IMR-90 (cell line): Measurements from ENCODE around the gene BAIAP2. TPM values are rescaled to one million over a fixed set of nuclear protein-coding genes. Genes with fewer than 3 reads are reported as not detected.
A peak's percentile ranks its signal among the peaks of the same experiment; 100 is the strongest.

Source experiments
- ATAC-seq: fragments of 200-7000 bp; cut with Tn5 transposase; 2 replicates; pipeline ENCODE4 v1.9.1; 2020; ENCODE audit warnings: low read depth, mild to moderate bottlenecking, moderate library complexity
- BruUV-seq: library from RNA; stranded (reverse); fragments of 400-500 nt; replicated peaks from 2 replicates; lab custom pipeline; 2021; lab: Mats Ljungman, UMichigan
- CTCF ChIA-PET: fragments of 300-600 bp; formaldehyde crosslinking; extraction: SDS; loops from one replicate; lab custom pipeline; 2021; ENCODE audit warnings: antibody characterized with exemption; lab: Yijun Ruan, JAX
- POLR2A ChIA-PET: fragments of 300-600 bp; sonication (Branson Sonifier 250); formaldehyde crosslinking; loops from one replicate; lab custom pipeline; 2022; ENCODE audit warnings: antibody characterized with exemption; ENCODE audit not compliant: unreplicated experiment; lab: Charles Lee
- DNase-seq: peaks from one replicate; pipeline ENCODE4 v3.0.0; 2013
- H2AFZ ChIP-seq: replicated peaks from 2 replicates; pipeline ENCODE3; 2013; ENCODE audit warnings: low read length, mild to moderate bottlenecking; ENCODE audit not compliant: poor library complexity
- H2AK5ac ChIP-seq: 2 replicates; pipeline ENCODE4 v1.6.1; 2013; ENCODE audit warnings: low read depth, low read length, inconsistent platforms
- H2AK9ac ChIP-seq: replicated peaks from 2 replicates; pipeline ENCODE3; 2013; ENCODE audit warnings: mild to moderate bottlenecking, low read depth, low read length, moderate library complexity; ENCODE audit not compliant: poor library complexity
- H2BK120ac ChIP-seq: 2 replicates; pipeline ENCODE4 v1.6.1; 2013; ENCODE audit warnings: low read depth, low read length, inconsistent platforms
- H2BK15ac ChIP-seq: 3 replicates; pipeline ENCODE4 v1.6.1; 2013; ENCODE audit warnings: low read depth, low read length, inconsistent platforms
- H2BK20ac ChIP-seq: 2 replicates; pipeline ENCODE4 v1.6.1; 2013; ENCODE audit warnings: low read depth, mild to moderate bottlenecking, inconsistent platforms, low read length, moderate library complexity
- H2BK5ac ChIP-seq: 2 replicates; pipeline ENCODE4 v1.6.1; 2013; ENCODE audit warnings: mild to moderate bottlenecking, low read depth, low read length, inconsistent platforms; ENCODE audit not compliant: poor library complexity, severe bottlenecking
- H3K14ac ChIP-seq: replicated peaks from 2 replicates; pipeline ENCODE4 v1.6.1; 2013; ENCODE audit warnings: low read depth, low read length, inconsistent platforms
- H3K18ac ChIP-seq: 2 replicates; pipeline ENCODE4 v1.6.1; 2013; ENCODE audit warnings: low read depth, low read length, control low read depth
- H3K23ac ChIP-seq: 2 replicates; pipeline ENCODE4 v1.6.1; 2013; ENCODE audit warnings: low read depth, low read length, inconsistent platforms
- H3K27ac ChIP-seq: 2 replicates; pipeline ENCODE4 v1.5.1; 2013; ENCODE audit warnings: mild to moderate bottlenecking, control low read depth, low read length; ENCODE audit not compliant: insufficient read depth
- H3K27me3 ChIP-seq: 2 replicates; pipeline ENCODE4 v1.6.1; 2013; ENCODE audit warnings: low read length; ENCODE audit not compliant: control insufficient read depth, insufficient read depth
- H3K36me3 ChIP-seq: 2 replicates; pipeline ENCODE4 v1.6.1; 2013; ENCODE audit warnings: low read length, mixed read lengths; ENCODE audit not compliant: control insufficient read depth, insufficient read depth
- H3K4ac ChIP-seq: 2 replicates; pipeline ENCODE4 v1.6.1; 2013; ENCODE audit warnings: low read depth, low read length, inconsistent platforms
- H3K4me1 ChIP-seq: 2 replicates; pipeline ENCODE4 v1.6.1; 2013; ENCODE audit warnings: low read length, mixed read lengths; ENCODE audit not compliant: control insufficient read depth, insufficient read depth
- H3K4me2 ChIP-seq: 2 replicates; pipeline ENCODE4 v1.6.1; 2013; ENCODE audit warnings: low read depth, mild to moderate bottlenecking, control low read depth, low read length, moderate library complexity
- H3K4me3 ChIP-seq: 2 replicates; pipeline ENCODE4 v1.5.1; 2013; ENCODE audit warnings: low read depth, mild to moderate bottlenecking, control low read depth, low read length, moderate library complexity; ENCODE audit not compliant: insufficient read depth
- H3K56ac ChIP-seq: 2 replicates; pipeline ENCODE4 v1.6.1; 2013; ENCODE audit warnings: low read length, inconsistent platforms; ENCODE audit not compliant: insufficient read depth; ENCODE audit errors: extremely low read depth
- H3K79me1 ChIP-seq, 2 experiments: 2 replicates each; pipeline ENCODE4 v1.6.1; 2013; ENCODE audit warnings: low read length in 2 of 2, inconsistent platforms in 1 of 2, low read depth in 1 of 2
- H3K9ac ChIP-seq: 2 replicates; pipeline ENCODE4 v1.6.1; 2013; ENCODE audit warnings: low read depth, low read length, control low read depth
- H3K9me1 ChIP-seq: 2 replicates; pipeline ENCODE4 v1.6.1; 2013; ENCODE audit warnings: low read length, inconsistent platforms; ENCODE audit not compliant: insufficient read depth
- H3K9me3 ChIP-seq: 2 replicates; pipeline ENCODE4 v1.6.1; 2013; ENCODE audit warnings: low read length; ENCODE audit not compliant: control insufficient read depth, insufficient read depth
- H4K20me1 ChIP-seq: 2 replicates; pipeline ENCODE4 v1.6.1; 2013; ENCODE audit warnings: low read length, inconsistent platforms; ENCODE audit not compliant: insufficient read depth
- H4K5ac ChIP-seq: 2 replicates; pipeline ENCODE4 v1.6.1; 2013; ENCODE audit warnings: mild to moderate bottlenecking, low read depth, low read length, control low read depth
- H4K8ac ChIP-seq, 2 experiments: 2 replicates each; pipeline ENCODE4 v1.6.1; 2013; ENCODE audit warnings: low read depth in 2 of 2, low read length in 2 of 2, control low read depth in 1 of 2, inconsistent platforms in 1 of 2
- H4K91ac ChIP-seq: 2 replicates; pipeline ENCODE4 v1.6.1; 2013; ENCODE audit warnings: low read depth, low read length, inconsistent platforms; ENCODE audit not compliant: insufficient read depth
- BHLHE40 ChIP-seq: fragments of 150-350 bp; IDR thresholded peaks from 2 replicates; pipeline ENCODE4 v1.6.1; 2016; ENCODE audit warnings: mild to moderate bottlenecking, low read depth, low read length
- CHD1 ChIP-seq: IDR thresholded peaks from 2 replicates; pipeline ENCODE4 v1.6.1; 2012; ENCODE audit warnings: low read depth, low read length, improper control_type of control experiment
- WGBS, 2 experiments: methylation state at CpG; one replicate each; pipeline versions ENCODE4 v1.1.5 to v1.1.7; 2013; ENCODE audit warnings: missing lambda C conversion rate in 2 of 2; ENCODE audit not compliant: insufficient read length in 1 of 2; ENCODE audit errors: extremely low coverage in 2 of 2; 5-methylcytosine and 5-hydroxymethylcytosine counted together
- dilution Hi-C: fragments of 300-500 bp; cut with HindIII; formaldehyde crosslinking; loops from one replicate; pipeline ENCODE4 v1.14.3; 2018; ENCODE audit warnings: low sequenced_read_pairs; ENCODE audit not compliant: unreplicated experiment
- in situ Hi-C: fragments of 300-500 bp; cut with MboI; formaldehyde crosslinking; loops from 3 replicates; pipeline ENCODE4 v1.14.3; 2019; ENCODE audit warnings: low sequenced_read_pairs, inconsistent platforms, mixed read lengths
- intact Hi-C: fragments of 100-400 bp; cut with micrococcal nuclease; formaldehyde crosslinking; loops from 2 replicates; pipeline ENCODE4 v1.10.0; 2022
- polyA plus RNA-seq, 3 experiments: library from polyadenylated mRNA; depleted of rRNA; stranded (reverse); fragments of >200 nt; gene quantifications; 2 replicates each; pipeline ENCODE4 v1.2.3, GENCODE V29; 2012; ENCODE audit warnings: low replicate concordance in 1 of 3
- total RNA-seq: library from RNA; depleted of rRNA; stranded (reverse); fragments of >200 nt; gene quantifications from 2 replicates; pipeline ENCODE4 v1.2.3, GENCODE V29; 2012

Gene BAIAP2
- total and polyA plus RNA-seq, 2 of the 4 experiments (the other 2 are of a cell fraction) = 18.3 to 32.6 TPM

GRCh38 chr17:81057079-81057730 is 22.3 kb downstream of the BAIAP2 start:
- ATAC-seq = peak; percentile 67
- H2BK20ac ChIP-seq = no peak overlapping the region
- no peak overlapping the region for H3K4me3 ChIP-seq
- H3K9me1 ChIP-seq = no peaks in the 10 kb centered on the region
- no peak overlapping the region for H3K4ac ChIP-seq
- POLR2A ChIA-PET = no interaction called here
- no peak overlapping the region for H3K18ac ChIP-seq
- H4K91ac ChIP-seq = no peak overlapping the region
- H3K56ac ChIP-seq = no peak overlapping the region
- no peak overlapping the region for H2AFZ ChIP-seq
- no peak overlapping the region for H3K27ac ChIP-seq
- no CpG with 5 or more reads among the region's 14 CpGs for WGBS, 2 experiments
- H3K36me3 ChIP-seq = peaks cover 9% of the 10 kb centered on the region; the same call in 1 of the 2 replicates
- peaks cover 6% of the 10 kb centered on the region; the same call in 1 of the 2 replicates for H4K20me1 ChIP-seq
- no peak overlapping the region for H3K23ac ChIP-seq
- no peak overlapping the region for H2BK120ac ChIP-seq
- peaks cover 2% of the 10 kb centered on the region; the same call in 1 of the 2 replicates for H3K4me1 ChIP-seq
- H2AK9ac ChIP-seq = peak overlapping the region; percentile 35
- H3K9ac ChIP-seq = no peak overlapping the region
- H3K4me2 ChIP-seq = no peak overlapping the region
- TF ChIP-seq CHD1 = no peak
- TF ChIP-seq BHLHE40 = peak; percentile 29; the same call in 1 of the 2 replicates
- H4K5ac ChIP-seq = no peak overlapping the region
- no peak overlapping the region for H2BK15ac ChIP-seq
- no peaks in the 10 kb centered on the region for H3K27me3 ChIP-seq
- no peak overlapping the region for H3K14ac ChIP-seq
- in situ Hi-C loops = no loop called here
- peaks cover 0 to 6% of the 10 kb centered on the region in 2 experiments; a peak in 1 of 4 replicates for H3K79me1 ChIP-seq
- intact Hi-C loops = no loop called here
- no peaks in the 10 kb centered on the region for H3K9me3 ChIP-seq
- H4K8ac ChIP-seq = no peak overlapping the region
- DNase-seq = no peak
- 0 out of 2 replicates have a peak overlapping the region, but pooled peaks have one; percentile 9 for H2AK5ac ChIP-seq
- CTCF ChIA-PET = no interaction called here
- H2BK5ac ChIP-seq = no peak overlapping the region
- dilution Hi-C loops = no loop called here
- BruUV-seq = no TSS peak
